OCI-LY3 (cell line): Measurements from ENCODE around the gene TUBGCP6.
A peak's percentile ranks its signal among the peaks of the same experiment; 100 is the strongest.

Source experiments
- H2AFZ ChIP-seq: fragments of 200-600, 300-600 bp; shearing (Covaris generic); 2 replicates; pipeline ENCODE4 v1.6.0; 2014; ENCODE audit warnings: antibody characterized with exemption, low read depth, low read length
- H3K27ac ChIP-seq: fragments of 200-600, 300-600 bp; sonication (generic); 2 replicates; pipeline ENCODE4 v1.5.1; 2014; ENCODE audit warnings: mild to moderate bottlenecking, low read length, moderate library complexity, mixed read lengths
- H3K27me3 ChIP-seq: fragments of 200-600, 300-600 bp; sonication (generic); 2 replicates; pipeline ENCODE4 v1.6.1; 2014; ENCODE audit warnings: low read depth, low read length, mixed read lengths
- H3K36me3 ChIP-seq: fragments of 200-600, 300-600 bp; sonication (generic); replicated peaks from 2 replicates; pipeline ENCODE3; 2014; ENCODE audit warnings: low read depth, low read length, mixed read lengths
- H3K4me1 ChIP-seq: fragments of 300-600, 200-600 bp; sonication (generic); 2 replicates; pipeline ENCODE4 v1.6.1; 2014; ENCODE audit warnings: low read length, mixed read lengths
- H3K4me2 ChIP-seq: fragments of 200-600, 300-600 bp; sonication (generic); 2 replicates; pipeline ENCODE4 v1.6.1; 2014; ENCODE audit warnings: low read length, mixed read lengths
- H3K4me3 ChIP-seq: fragments of 300-600, 200-600 bp; sonication (generic); 2 replicates; pipeline ENCODE4 v1.5.1; 2014; ENCODE audit warnings: antibody characterized with exemption, mild to moderate bottlenecking, low read length, moderate library complexity
- H3K79me2 ChIP-seq: fragments of 300-600, 200-600 bp; shearing (Covaris generic); 2 replicates; pipeline ENCODE4 v1.6.1; 2014; ENCODE audit warnings: mild to moderate bottlenecking, low read length, mixed read lengths
- H3K9ac ChIP-seq: fragments of 300-600, 200-600 bp; shearing (Covaris generic); 2 replicates; pipeline ENCODE4 v1.6.0; 2014; ENCODE audit warnings: mild to moderate bottlenecking, low read length, moderate library complexity
- H3K9me3 ChIP-seq: fragments of 200-600, 300-600 bp; shearing (Covaris generic); 2 replicates; pipeline ENCODE4 v1.6.1; 2014; ENCODE audit warnings: low read length, mixed read lengths; ENCODE audit not compliant: insufficient read depth
- H4K20me1 ChIP-seq: fragments of 200-600, 300-600 bp; sonication (generic); 2 replicates; pipeline ENCODE4 v1.6.1; 2016; ENCODE audit warnings: low read length, mixed read lengths; ENCODE audit not compliant: insufficient read depth
- EZH2phosphoT487 ChIP-seq: fragments of 200-600 bp; shearing (Covaris generic); IDR thresholded peaks from 2 replicates; pipeline ENCODE4 v1.6.1; 2018; ENCODE audit warnings: antibody characterized with exemption, mixed run types, low read depth
- TF ChIP-seq, protein P1 (sequence below): fragments of 200-600, 300-600 bp; sonication (generic); IDR thresholded peaks from 2 replicates; pipeline ENCODE4 v1.5.1; 2014; ENCODE audit warnings: antibody characterized with exemption, low read length, low read depth

The TUBGCP6 gene

DNA sequence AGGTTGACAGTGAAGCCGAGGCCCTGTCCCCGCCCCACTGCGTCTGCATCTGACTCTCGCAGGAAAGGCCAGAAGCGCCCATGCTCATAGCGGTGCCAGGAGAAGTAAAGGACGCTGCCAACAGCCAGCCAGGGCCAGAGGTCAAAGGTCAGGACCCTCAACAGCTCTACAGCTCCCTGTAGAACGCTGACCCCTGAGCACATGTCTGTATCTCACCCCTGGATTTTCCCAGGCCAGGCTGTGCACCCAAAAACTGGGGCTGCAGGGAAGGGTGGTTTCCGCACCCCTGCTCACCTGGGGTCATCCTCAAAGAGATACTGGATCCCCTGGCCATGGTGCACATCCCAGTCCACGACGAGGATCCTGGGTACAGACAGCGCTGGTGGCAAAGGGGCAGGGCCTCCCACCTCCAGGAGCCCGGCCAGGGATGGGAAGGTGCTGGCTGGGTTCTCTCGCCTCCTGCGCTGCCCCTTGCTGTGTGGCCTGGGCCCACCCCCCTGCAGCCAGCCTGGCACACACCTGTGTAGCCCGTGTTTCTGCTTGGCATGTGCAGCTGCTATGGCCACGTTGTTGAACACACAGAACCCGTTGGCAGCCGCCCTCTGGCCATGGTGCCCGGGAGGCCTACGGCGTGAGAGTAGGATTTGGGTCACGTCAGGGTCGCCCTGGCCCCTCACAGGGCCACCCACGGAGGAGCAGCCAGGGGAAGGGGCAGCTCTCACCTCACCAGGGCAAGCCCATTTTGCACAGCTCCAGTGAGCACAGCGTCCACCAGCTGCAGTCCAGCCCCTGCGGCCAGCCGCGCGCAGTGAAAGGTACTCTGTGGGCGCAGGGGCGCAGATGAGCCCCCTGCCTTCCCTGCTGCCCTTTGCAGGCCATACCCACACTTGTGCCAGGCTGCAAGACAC lies 4.8 kb upstream of the TUBGCP6 start:
- Histone ChIP-seq H3K4me2 (peak overlapping the region; percentile 79), H3K79me2 (peaks cover 12% of the 10 kb centered on the region), H3K4me1 (peaks cover 20% of the 10 kb centered on the region; the same call in 1 of the 2 replicates), H3K27me3 (no peaks in the 10 kb centered on the region), H3K27ac (no peak overlapping the region), H3K4me3 (peak overlapping the region; percentile 98; the same call in 1 of the 2 replicates), H2AFZ (no peak overlapping the region), H4K20me1 (no peaks in the 10 kb centered on the region), H3K9ac (no peak overlapping the region), H3K9me3 (no peaks in the 10 kb centered on the region), H3K36me3 (no peaks in the 10 kb centered on the region)
- TF ChIP-seq, protein P1, sequence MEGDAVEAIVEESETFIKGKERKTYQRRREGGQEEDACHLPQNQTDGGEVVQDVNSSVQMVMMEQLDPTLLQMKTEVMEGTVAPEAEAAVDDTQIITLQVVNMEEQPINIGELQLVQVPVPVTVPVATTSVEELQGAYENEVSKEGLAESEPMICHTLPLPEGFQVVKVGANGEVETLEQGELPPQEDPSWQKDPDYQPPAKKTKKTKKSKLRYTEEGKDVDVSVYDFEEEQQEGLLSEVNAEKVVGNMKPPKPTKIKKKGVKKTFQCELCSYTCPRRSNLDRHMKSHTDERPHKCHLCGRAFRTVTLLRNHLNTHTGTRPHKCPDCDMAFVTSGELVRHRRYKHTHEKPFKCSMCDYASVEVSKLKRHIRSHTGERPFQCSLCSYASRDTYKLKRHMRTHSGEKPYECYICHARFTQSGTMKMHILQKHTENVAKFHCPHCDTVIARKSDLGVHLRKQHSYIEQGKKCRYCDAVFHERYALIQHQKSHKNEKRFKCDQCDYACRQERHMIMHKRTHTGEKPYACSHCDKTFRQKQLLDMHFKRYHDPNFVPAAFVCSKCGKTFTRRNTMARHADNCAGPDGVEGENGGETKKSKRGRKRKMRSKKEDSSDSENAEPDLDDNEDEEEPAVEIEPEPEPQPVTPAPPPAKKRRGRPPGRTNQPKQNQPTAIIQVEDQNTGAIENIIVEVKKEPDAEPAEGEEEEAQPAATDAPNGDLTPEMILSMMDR: no peak
- TF ChIP-seq EZH2phosphoT487: no peak

DNA sequence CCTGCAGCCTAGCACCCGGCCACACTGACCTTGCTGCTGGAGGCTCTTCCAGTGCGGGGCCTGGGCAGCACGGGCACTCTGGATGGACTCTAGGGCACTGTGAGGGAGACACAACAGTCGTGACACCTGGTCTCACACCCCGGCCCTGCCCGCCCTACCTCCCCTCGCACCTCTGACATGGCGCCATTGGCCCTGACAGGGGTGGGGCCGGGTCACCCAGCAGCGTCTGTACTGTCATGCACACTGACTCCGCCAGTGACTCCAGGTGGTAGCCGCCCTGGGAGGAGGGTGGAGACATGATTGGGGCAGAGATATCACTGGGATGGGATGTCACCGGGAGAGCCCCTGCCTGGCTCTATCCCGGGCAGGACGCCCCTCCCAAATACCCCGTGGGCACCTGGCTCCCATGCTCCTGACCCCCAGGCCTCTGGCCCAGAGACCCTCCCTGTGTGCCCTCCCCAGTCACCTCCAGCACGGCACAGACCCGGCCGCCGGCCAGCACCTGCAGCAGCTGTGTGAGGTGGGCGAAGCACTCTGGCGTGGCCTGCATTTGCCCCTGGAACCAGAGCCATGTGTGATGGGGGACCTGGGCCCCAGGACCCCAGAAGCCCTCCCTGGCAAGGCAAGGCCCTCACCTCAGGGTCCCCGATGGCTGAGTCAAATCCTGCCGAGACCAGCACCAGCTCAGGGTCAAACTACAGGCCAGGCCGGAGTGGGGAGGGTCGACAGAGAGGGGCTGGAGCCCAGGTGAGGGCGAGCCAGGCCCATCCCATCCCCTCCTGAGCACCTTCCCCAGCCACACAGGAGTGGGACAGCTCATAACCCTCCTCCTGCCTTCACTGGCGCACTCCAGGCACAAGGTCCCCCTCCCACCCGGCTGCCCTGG lies 3.6 kb upstream of the TUBGCP6 start:
- Histone ChIP-seq H3K4me3 (no peak overlapping the region), H4K20me1 (no peaks in the 10 kb centered on the region), H3K36me3 (no peaks in the 10 kb centered on the region), H3K4me1 (peaks cover 20% of the 10 kb centered on the region; the same call in 1 of the 2 replicates), H3K27ac (no peak overlapping the region), H3K9me3 (no peaks in the 10 kb centered on the region), H3K79me2 (peaks cover 23% of the 10 kb centered on the region), H2AFZ (no peak overlapping the region), H3K9ac (no peak overlapping the region), H3K27me3 (no peaks in the 10 kb centered on the region), H3K4me2 (peak overlapping the region; percentile 17; the same call in 1 of the 2 replicates)
- TF ChIP-seq EZH2phosphoT487: no peak
- TF ChIP-seq, protein P1: no peak

GRCh38 chr22:50247748-50248147 lies 2.9 kb upstream of the TUBGCP6 start:
- no peak overlapping the region for H3K9ac ChIP-seq
- H3K79me2 ChIP-seq: peaks cover 30% of the 10 kb centered on the region
- no peaks in the 10 kb centered on the region for H3K9me3 ChIP-seq
- no peak overlapping the region for H3K27ac ChIP-seq
- H3K4me2 ChIP-seq: peak overlapping the region; percentile 17; the same call in 1 of the 2 replicates
- TF ChIP-seq, protein P1: no peak
- no peak for TF ChIP-seq EZH2phosphoT487
- no peaks in the 10 kb centered on the region for H3K27me3 ChIP-seq
- peaks cover 20% of the 10 kb centered on the region for H3K4me1 ChIP-seq
- H3K4me3 ChIP-seq: no peak overlapping the region
- H3K36me3 ChIP-seq: no peaks in the 10 kb centered on the region
- H4K20me1 ChIP-seq: no peaks in the 10 kb centered on the region
- no peak overlapping the region for H2AFZ ChIP-seq
